GM12878 (cell line): ENCODE data around the gene SPTA1. TPM values are rescaled to one million over a fixed set of nuclear protein-coding genes. Genes with fewer than 3 reads are reported as not detected.

ENCODE experiments used
- ATAC-seq: fragments of 200-7000 bp; cut with Tn5 transposase; 3 replicates; pipeline ENCODE4 v1.9.1; 2020; ENCODE audit warnings: mild to moderate bottlenecking, moderate library complexity
- BruUV-seq: library from RNA; stranded (reverse); fragments of 400-500 nt; replicated peaks from 2 replicates; lab custom pipeline; 2021; lab: Mats Ljungman, UMichigan
- CTCF ChIA-PET: fragments of 300-600 bp; sonication (Branson Sonifier 250); formaldehyde crosslinking; extraction: SDS; loops from one replicate; lab custom pipeline; 2021; ENCODE audit warnings: inconsistent platforms; lab: Yijun Ruan, JAX
- POLR2A ChIA-PET: fragments of 350-600 bp; formaldehyde crosslinking; extraction: SDS; loops from one replicate; lab custom pipeline; 2021; ENCODE audit warnings: inconsistent platforms; lab: Charles Lee
- RAD21 ChIA-PET: fragments of 300-600 bp; sonication (Branson Sonifier 250); formaldehyde crosslinking; loops from one replicate; lab custom pipeline; 2023; ENCODE audit warnings: antibody characterized with exemption; ENCODE audit not compliant: unreplicated experiment; lab: Charles Lee
- SMC1A ChIA-PET: fragments of 300-600 bp; sonication (Branson Sonifier 250); formaldehyde crosslinking; loops from one replicate; lab custom pipeline; 2023; ENCODE audit not compliant: unreplicated experiment, uncharacterized antibody; lab: Charles Lee
- DNase-seq: peaks from one replicate; pipeline ENCODE4 v3.0.0-alpha.2; 2011; ENCODE audit warnings: low read depth, low spot score
- FAIRE-seq: peaks from 3 replicates; lab custom pipeline; 2011; peaks lifted over from hg19 to GRCh38; lab: Jason Lieb, UNC
- H2AFZ ChIP-seq: 2 replicates; pipeline ENCODE4 v1.6.0; 2011; ENCODE audit warnings: low read depth, low read length, control low read depth; ENCODE audit not compliant: control insufficient read depth
- H3K27ac ChIP-seq: 2 replicates; pipeline ENCODE4 v1.5.1; 2011; ENCODE audit warnings: control low read depth; ENCODE audit not compliant: control insufficient read depth, insufficient read depth
- H3K27me3 ChIP-seq, 2 experiments: replicated peaks in 1 of 2; 2 replicates each; pipeline versions ENCODE4 v1.6.0 to v1.6.1; 2011; ENCODE audit warnings: low read length in 1 of 2; ENCODE audit not compliant: control insufficient read depth in 2 of 2, insufficient read depth in 2 of 2
- H3K36me3 ChIP-seq, 2 experiments: 2 replicates each; pipeline ENCODE4 v1.5.1; 2011; ENCODE audit warnings: low read length in 1 of 2; ENCODE audit not compliant: control insufficient read depth in 2 of 2, insufficient read depth in 2 of 2
- H3K4me1 ChIP-seq: 2 replicates; pipeline ENCODE4 v1.6.1; 2011; ENCODE audit warnings: mild to moderate bottlenecking, low read length, moderate library complexity, mixed read lengths; ENCODE audit not compliant: control insufficient read depth, insufficient read depth
- H3K4me2 ChIP-seq: 2 replicates; pipeline ENCODE4 v1.6.0; 2011; ENCODE audit warnings: control low read depth; ENCODE audit not compliant: control insufficient read depth, insufficient read depth
- H3K4me3 ChIP-seq: fragments of 200-600 bp; sonication (generic); 2 replicates; pipeline ENCODE4 v1.5.1; 2016
- H3K79me2 ChIP-seq: 2 replicates; pipeline ENCODE4 v1.6.0; 2011; ENCODE audit warnings: low read length; ENCODE audit not compliant: control insufficient read depth, insufficient read depth
- H3K9ac ChIP-seq: 2 replicates; pipeline ENCODE4 v1.8.0; 2011; ENCODE audit warnings: low read length, control low read depth, mixed read lengths; ENCODE audit not compliant: control insufficient read depth, insufficient read depth
- H3K9me3 ChIP-seq: replicated peaks from 3 replicates; pipeline ENCODE4 v1.5.1; 2011; ENCODE audit warnings: mild to moderate bottlenecking, low read length; ENCODE audit not compliant: control insufficient read depth, insufficient read depth
- H4K20me1 ChIP-seq: 2 replicates; pipeline ENCODE4 v1.6.0; 2011; ENCODE audit not compliant: control insufficient read depth, insufficient read depth
- CBX3 ChIP-seq: fragments of 200-600 bp; sonication (generic); IDR thresholded peaks from 2 replicates; pipeline ENCODE4 v1.6.1; 2016; ENCODE audit warnings: low read depth, borderline replicate concordance
- MXI1 ChIP-seq: fragments of 150-350 bp; IDR thresholded peaks from 2 replicates; pipeline ENCODE4 v1.6.1; 2011; ENCODE audit warnings: low read depth, mild to moderate bottlenecking, inconsistent platforms, low read length, improper control_type of control experiment
- NR2C2 ChIP-seq: IDR thresholded peaks from 2 replicates; pipeline ENCODE4 v1.6.1; 2011; ENCODE audit warnings: borderline replicate concordance, low read depth; ENCODE audit not compliant: control insufficient read depth, insufficient read length
- PBX3 ChIP-seq: IDR thresholded peaks from 2 replicates; pipeline ENCODE4 v1.6.1; 2011; ENCODE audit warnings: mild to moderate bottlenecking, low read depth, low read length, moderate library complexity; ENCODE audit not compliant: insufficient replicate concordance
- RAD21 ChIP-seq: IDR thresholded peaks from 2 replicates; pipeline ENCODE4 v1.6.1; 2011; ENCODE audit warnings: mild to moderate bottlenecking, low read depth, low read length, moderate library complexity; ENCODE audit not compliant: insufficient read depth
- in situ Hi-C: fragments of 300-500 bp; cut with MboI; formaldehyde crosslinking; loops from 9 replicates; pipeline ENCODE4 v1.14.3; 2018; ENCODE audit warnings: mixed read lengths
- intact Hi-C: fragments of 100-400 bp; cut with micrococcal nuclease; formaldehyde crosslinking; loops from one replicate; pipeline ENCODE4 v1.14.2; 2022; ENCODE audit not compliant: unreplicated experiment
- polyA plus RNA-seq, 11 experiments: library from polyadenylated mRNA; depleted of rRNA in 4 of 11; unstranded in 6 of 11; stranded (reverse) in 5 of 11; fragments of >200 nt; fragmentation: Nextera tagmentation in 4 of 11; fragmentation: Illumina TruSeq in 1 of 11; extraction: Ambion mirVana in 4 of 11; extraction: Trizol in 1 of 11; gene quantifications; 1 replicate in 1 of 11; 2 replicates in 10 of 11; pipeline versions ENCODE4 v1.2.1 to v1.2.3, GENCODE V29; 2011 to 2016; ENCODE audit warnings: inconsistent platforms in 2 of 11, missing spikeins in 2 of 11, low read depth in 1 of 11
- total RNA-seq, 4 experiments: library from RNA; depleted of rRNA in 3 of 4; stranded (reverse); fragments of >200 nt in 3 of 4; fragmentation: Illumina TruSeq in 1 of 4; extraction: Trizol in 1 of 4; gene quantifications; 2 replicates each; pipeline versions ENCODE4 v1.2.1 to v1.2.3, GENCODE V29; 2013 to 2021
- TF ChIP-seq, protein P1 (sequence below): IDR thresholded peaks from 2 replicates; pipeline ENCODE4 v1.6.1; 2012; ENCODE audit warnings: low read depth, low read length, improper control_type of control experiment

SPTA1 gene
- total and polyA plus RNA-seq, 10 of the 15 experiments (the other 5 are each of a cell fraction or from before 2014, with no cell fraction given), result under 0.01 to 0.21 (median 0.12) TPM; not detected in 5

DNA sequence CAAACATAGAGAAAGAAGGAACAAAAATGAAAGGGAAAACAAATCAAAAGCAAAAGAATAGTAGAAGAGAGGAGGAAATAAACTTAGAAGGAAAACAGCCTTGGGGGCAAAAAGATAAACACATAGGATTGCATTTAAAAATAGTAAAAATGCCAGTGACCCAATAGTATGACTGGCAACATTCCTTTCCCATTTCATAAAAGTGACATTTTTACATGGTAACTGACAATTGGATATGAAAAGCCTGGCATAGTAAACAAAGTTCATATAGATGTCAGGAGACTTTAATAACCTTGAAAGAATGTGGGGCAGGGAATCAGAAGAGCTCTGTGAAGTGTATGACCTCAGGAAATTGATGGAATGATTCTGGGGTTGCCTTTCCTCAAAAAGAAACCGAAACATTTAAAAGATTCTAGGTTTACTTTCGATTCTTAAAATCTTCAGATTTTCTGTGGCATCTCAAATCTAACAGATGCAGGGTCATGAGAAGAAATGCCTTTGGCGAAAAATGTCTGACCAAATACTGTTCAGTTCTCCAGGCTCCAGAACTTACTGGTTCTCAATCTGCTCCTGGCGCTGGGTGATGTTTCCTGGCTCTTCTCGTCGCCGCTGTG, 33.7 kb downstream of the SPTA1 start (continued):
- TF ChIP-seq, protein P1, sequence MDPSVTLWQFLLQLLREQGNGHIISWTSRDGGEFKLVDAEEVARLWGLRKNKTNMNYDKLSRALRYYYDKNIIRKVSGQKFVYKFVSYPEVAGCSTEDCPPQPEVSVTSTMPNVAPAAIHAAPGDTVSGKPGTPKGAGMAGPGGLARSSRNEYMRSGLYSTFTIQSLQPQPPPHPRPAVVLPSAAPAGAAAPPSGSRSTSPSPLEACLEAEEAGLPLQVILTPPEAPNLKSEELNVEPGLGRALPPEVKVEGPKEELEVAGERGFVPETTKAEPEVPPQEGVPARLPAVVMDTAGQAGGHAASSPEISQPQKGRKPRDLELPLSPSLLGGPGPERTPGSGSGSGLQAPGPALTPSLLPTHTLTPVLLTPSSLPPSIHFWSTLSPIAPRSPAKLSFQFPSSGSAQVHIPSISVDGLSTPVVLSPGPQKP, result no peak
- no peak for TF ChIP-seq MXI1

DNA sequence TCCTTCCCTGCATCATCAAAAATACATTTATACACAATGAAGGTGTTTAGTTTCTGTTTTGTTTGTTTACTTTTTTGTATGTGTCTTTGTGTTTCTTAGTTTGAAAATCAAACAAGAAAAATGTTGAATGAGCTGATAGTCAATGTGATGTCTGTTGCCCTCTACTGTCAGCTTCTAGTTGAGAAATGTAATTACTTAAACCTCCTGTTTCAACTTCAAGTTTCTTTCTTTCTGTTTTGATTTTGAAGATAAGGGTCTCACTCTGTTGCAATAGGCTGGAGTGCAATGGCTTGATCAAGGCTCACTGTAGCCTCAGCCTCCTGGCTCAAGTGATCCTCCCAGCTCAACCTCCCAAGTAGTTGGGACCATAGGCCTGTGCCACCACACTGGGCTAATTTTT, 37.5 kb downstream of the SPTA1 start:
- DNase-seq, result no peak
- SMC1A ChIA-PET, result interaction anchor here (0.5 to 1.3 kb wide), 4 partner anchors 101 to 445 kb away, joined by 3 to 6 read pairs (median 4); no protein-coding TSS in a partner anchor
- Histone ChIP-seq H4K20me1 (no peaks in the 10 kb centered on the region), H2AFZ (no peak overlapping the region), H3K27ac (no peak overlapping the region), H3K9ac (no peak overlapping the region), H3K4me2 (no peak overlapping the region), H3K9me3 (no peaks in the 10 kb centered on the region), H3K27me3 (no peaks in the 10 kb centered on the region), H3K79me2 (no peaks in the 10 kb centered on the region), H3K36me3 (no peaks in the 10 kb centered on the region), H3K4me3 (no peak overlapping the region), H3K4me1 (peaks cover 2% of the 10 kb centered on the region; the same call in 1 of the 2 replicates)
- BruUV-seq, result no TSS peak
- POLR2A ChIA-PET, result no interaction called here
- peak; percentile 39; the same call in 2 of the 3 replicates for ATAC-seq
- intact Hi-C loops (no loop called here), in situ Hi-C loops (no loop called here)
- RAD21 ChIA-PET, result interaction anchor here (0.9 to 1.4 kb wide), 4 partner anchors 142 to 445 kb away, joined by 3 to 5 read pairs (median 3); no protein-coding TSS in a partner anchor
- CTCF ChIA-PET, result interaction anchor here (0.7 to 2.9 kb wide), 11 partner anchors 9 to 446 kb away, joined by 3 to 16 read pairs (median 3); no protein-coding TSS in a partner anchor
- no peak for FAIRE-seq
- TF ChIP-seq RAD21 (0 out of 2 replicates have a peak, but pooled peaks have one; percentile 21), CBX3 (no peak), NR2C2 (no peak), PBX3 (no peak)
- TF ChIP-seq, all 136 proteins: peak for 1
